HG03108 (cell line): ENCODE results near the gene GXYLT2.

Experiments
- ATAC-seq: cut with Tn5 transposase; IDR thresholded peaks from one replicate; pipeline ENCODE4 v1.9.1; 2021; ENCODE audit warnings: moderate library complexity; ENCODE audit not compliant: unreplicated experiment

The GXYLT2 gene

GRCh38 chr3:72887705-72888545 lies at the start of gene GXYLT2:
TSS of gene GXYLT2 (plus strand) at chr3:72888046. CDS start at chr3:72888234, 188 bp downstream.
- ATAC-seq, result peak; percentile 49

- no peak for ATAC-seq
Observed at GRCh38 chr3:72839057-72839456, 48.8 kb upstream of the GXYLT2 start.

- ATAC-seq, result no peak
Observed at GRCh38 chr3:72844436-72844993, 43.3 kb upstream of the GXYLT2 start.

GRCh38 chr3:72846166-72846565 lies 41.7 kb upstream of the GXYLT2 start:
- no peak for ATAC-seq

- ATAC-seq, result no peak
Observed at GRCh38 chr3:72847282-72847681, 40.6 kb upstream of the GXYLT2 start.

- peak; percentile 96 for ATAC-seq
Observed at GRCh38 chr3:72847751-72848702, 39.8 kb upstream of the GXYLT2 start, which contains the start of gene SHQ1. TSS of gene SHQ1 (minus strand) at chr3:72848445. CDS start at chr3:72848340, 105 bp downstream.

- peak; percentile 30 for ATAC-seq
Observed at GRCh38 chr3:72848703-72849081, 39.2 kb upstream of the GXYLT2 start.

- ATAC-seq, result no peak
Observed at GRCh38 chr3:72855001-72855400, 32.8 kb upstream of the GXYLT2 start.

GRCh38 chr3:72860053-72860452 lies 27.8 kb upstream of the GXYLT2 start:
- no peak for ATAC-seq

- no peak for ATAC-seq
Observed at GRCh38 chr3:72860846-72861245, 27.0 kb upstream of the GXYLT2 start.

- ATAC-seq, result no peak
Observed at GRCh38 chr3:72862314-72863090, 25.3 kb upstream of the GXYLT2 start.

GRCh38 chr3:72872183-72872582 lies 15.7 kb upstream of the GXYLT2 start:
- no peak for ATAC-seq

- ATAC-seq, result no peak
Observed at GRCh38 chr3:72887343-72887704, 522 bp upstream of the GXYLT2 start.

GRCh38 chr3:72888546-72889309 lies 882 bp downstream of the GXYLT2 start:
- ATAC-seq, result no peak

- ATAC-seq, result no peak
Observed at GRCh38 chr3:72889310-72890165, 1.7 kb downstream of the GXYLT2 start.

- no peak for ATAC-seq
Observed at GRCh38 chr3:72890166-72890925, 2.5 kb downstream of the GXYLT2 start.

- no peak for ATAC-seq
Observed at GRCh38 chr3:72891053-72891855, 3.4 kb downstream of the GXYLT2 start.
